GM12878 (cell line): ENCODE measurements around the gene JPT1. TPM values are rescaled to one million over a fixed set of nuclear protein-coding genes. Genes with fewer than 3 reads are reported as not detected.

ENCODE experiments used
- CHD1 ChIP-seq: IDR thresholded peaks from 2 replicates; pipeline ENCODE4 v1.6.1; 2012; ENCODE audit warnings: low read depth, low read length, improper control_type of control experiment
- DPF2 ChIP-seq: fragments of 450-650 bp; IDR thresholded peaks from 2 replicates; pipeline ENCODE4 v1.6.1; 2017; ENCODE audit warnings: mild to moderate bottlenecking
- HDGF ChIP-seq: fragments of 450-650 bp; IDR thresholded peaks from 2 replicates; pipeline ENCODE4 v1.6.1; 2016; ENCODE audit warnings: antibody characterized with exemption
- IRF3 ChIP-seq: fragments of 450-650 bp; IDR thresholded peaks from 2 replicates; pipeline ENCODE4 v1.6.1; 2014; ENCODE audit warnings: mild to moderate bottlenecking
- NFXL1 ChIP-seq: fragments of 450-650 bp; IDR thresholded peaks from 2 replicates; pipeline ENCODE4 v1.6.1; 2017; ENCODE audit warnings: antibody characterized with exemption, mild to moderate bottlenecking, borderline replicate concordance
- SKIL ChIP-seq: fragments of 450-650 bp; IDR thresholded peaks from 2 replicates; pipeline ENCODE4 v1.6.1; 2017; ENCODE audit warnings: mild to moderate bottlenecking, low read depth, inconsistent platforms; ENCODE audit not compliant: poor library complexity, severe bottlenecking
- STAT1 ChIP-seq: fragments of 450-650 bp; conservative IDR thresholded peaks from 2 replicates; pipeline ENCODE4 v1.6.1; 2014; ENCODE audit warnings: antibody characterized with exemption, mild to moderate bottlenecking
- SUZ12 ChIP-seq: fragments of 200-600 bp; sonication (generic); IDR thresholded peaks from one replicate; pipeline ENCODE4 v1.6.1; 2018; ENCODE audit warnings: antibody characterized with exemption, mild to moderate bottlenecking; ENCODE audit not compliant: unreplicated experiment
- TBL1XR1 ChIP-seq: IDR thresholded peaks from 2 replicates; pipeline ENCODE4 v1.6.1; 2012; ENCODE audit warnings: low read depth, low read length, improper control_type of control experiment
- ZBTB11 ChIP-seq: fragments of 450-650 bp; formaldehyde crosslinking; IDR thresholded peaks from 2 replicates; pipeline ENCODE4 v1.5.0; 2022; ENCODE audit warnings: mild to moderate bottlenecking, missing genetic modification characterization
- ZBTB4 ChIP-seq: fragments of 450-650 bp; formaldehyde crosslinking; IDR thresholded peaks from 2 replicates; pipeline ENCODE4 v1.4.0; 2022; ENCODE audit warnings: mild to moderate bottlenecking, moderate library complexity
- ZNF207 ChIP-seq: fragments of 450-650 bp; IDR thresholded peaks from 2 replicates; pipeline ENCODE4 v1.6.1; 2014; ENCODE audit warnings: antibody characterized with exemption, mild to moderate bottlenecking, borderline replicate concordance
- polyA plus RNA-seq, 11 experiments: library from polyadenylated mRNA; depleted of rRNA in 4 of 11; unstranded in 6 of 11; stranded (reverse) in 5 of 11; fragments of >200 nt; fragmentation: Nextera tagmentation in 4 of 11; fragmentation: Illumina TruSeq in 1 of 11; extraction: Ambion mirVana in 4 of 11; extraction: Trizol in 1 of 11; gene quantifications; 1 replicate in 1 of 11; 2 replicates in 10 of 11; pipeline versions ENCODE4 v1.2.1 to v1.2.3, GENCODE V29; 2011 to 2016; ENCODE audit warnings: inconsistent platforms in 2 of 11, missing spikeins in 2 of 11, low read depth in 1 of 11
- total RNA-seq, 4 experiments: library from RNA; depleted of rRNA in 3 of 4; stranded (reverse); fragments of >200 nt in 3 of 4; fragmentation: Illumina TruSeq in 1 of 4; extraction: Trizol in 1 of 4; gene quantifications; 2 replicates each; pipeline versions ENCODE4 v1.2.1 to v1.2.3, GENCODE V29; 2013 to 2021

The JPT1 gene
- total and polyA plus RNA-seq, 10 of the 15 experiments (the other 5 are each of a cell fraction or from before 2014, with no cell fraction given): 79.7 to 651 (median 323) TPM

GRCh38 chr17:75102385-75102821 is 51.9 kb downstream of the JPT1 start (continued):
- TF ChIP-seq IRF3: no peak
- peak; percentile 83 for TF ChIP-seq SKIL
- no peak for TF ChIP-seq SUZ12
- TF ChIP-seq TBL1XR1: no peak
- TF ChIP-seq DPF2: no peak
- peak; percentile 31; the same call in 1 of the 2 replicates for TF ChIP-seq ZNF207
- TF ChIP-seq NFXL1: no peak
- no peak for TF ChIP-seq CHD1
- no peak for TF ChIP-seq STAT1
- 0 out of 2 replicates have a peak, but pooled peaks have one; percentile 59 for TF ChIP-seq HDGF
- no peak for TF ChIP-seq ZBTB4 (CRISPR knock-in tag)
- TF ChIP-seq ZBTB11 (CRISPR knock-in tag): no peak
